Thyroid gland (tissue), 4 donors: ENCODE measurements around the gene TAPBP. TPM values are rescaled to one million over a fixed set of nuclear protein-coding genes. Genes with fewer than 3 reads are reported as not detected.

Experiments used
- DNase-seq, 2 donors: peaks; one replicate each; pipeline ENCODE4 v3.0.0-alpha.2; 2019
- H3K27ac ChIP-seq, 3 donors: fragments of 200-600 bp; sonication (generic); 1 replicate in 2 of 3; 2 replicates in 1 of 3; pipeline ENCODE4 v1.5.1; 2016 to 2019; ENCODE audit warnings: mild to moderate bottlenecking in 1 of 3, moderate library complexity in 1 of 3
- H3K27me3 ChIP-seq: fragments of 200-600 bp; sonication (generic); one replicate; pipeline ENCODE4 v1.5.1; 2019
- H3K36me3 ChIP-seq, 2 donors: fragments of 200-600 bp; sonication (generic); one replicate each; pipeline ENCODE4 v1.5.1; 2016 to 2019
- H3K4me1 ChIP-seq, 2 donors: fragments of 200-600 bp; sonication (generic); one replicate each; pipeline ENCODE4 v1.5.1; 2017 to 2019
- H3K4me3 ChIP-seq, 3 donors: fragments of 200-600 bp; sonication (generic); replicated peaks in 1 of 3; 1 replicate in 2 of 3; 2 replicates in 1 of 3; pipeline ENCODE4 v1.5.1; 2016; ENCODE audit warnings: mild to moderate bottlenecking in 1 of 3
- H3K9me3 ChIP-seq: fragments of 200-600 bp; sonication (generic); one replicate; pipeline ENCODE4 v1.5.1; 2017
- POLR2A ChIP-seq, 2 donors: fragments of 450-650 bp; IDR thresholded peaks; one replicate each; pipeline ENCODE4 v1.6.1; 2017; ENCODE audit warnings: antibody characterized with exemption in 2 of 2, mild to moderate bottlenecking in 2 of 2, moderate library complexity in 1 of 2
- WGBS, 2 donors: methylation state at CpG; one replicate each; pipeline ENCODE4 v1.1.5; 2017; 5-methylcytosine and 5-hydroxymethylcytosine counted together
- intact Hi-C: fragments of 100-400 bp; cut with DNase I; formaldehyde crosslinking; loops from one replicate; pipeline ENCODE4 v1.15.1; 2023
- total RNA-seq, 4 donors: library from RNA; depleted of rRNA; stranded (reverse); fragments of >200 nt; gene quantifications; one replicate each; pipeline ENCODE4 v1.2.3, GENCODE V29; 2016
- TF ChIP-seq, protein P1 (sequence below), 6 experiments: fragments of 200-600 bp in 3 of 6; fragments of 450-650 bp in 3 of 6; sonication (generic) in 3 of 6; IDR thresholded peaks; one replicate each; pipeline ENCODE4 v1.5.1; 2016 to 2019; ENCODE audit warnings: antibody characterized with exemption in 6 of 6, mild to moderate bottlenecking in 2 of 6, inconsistent platforms in 1 of 6, moderate library complexity in 1 of 6

The TAPBP gene
- total RNA-seq, 4 donors from 2014 or later: 86.4 to 151 (median 132) TPM

DNA sequence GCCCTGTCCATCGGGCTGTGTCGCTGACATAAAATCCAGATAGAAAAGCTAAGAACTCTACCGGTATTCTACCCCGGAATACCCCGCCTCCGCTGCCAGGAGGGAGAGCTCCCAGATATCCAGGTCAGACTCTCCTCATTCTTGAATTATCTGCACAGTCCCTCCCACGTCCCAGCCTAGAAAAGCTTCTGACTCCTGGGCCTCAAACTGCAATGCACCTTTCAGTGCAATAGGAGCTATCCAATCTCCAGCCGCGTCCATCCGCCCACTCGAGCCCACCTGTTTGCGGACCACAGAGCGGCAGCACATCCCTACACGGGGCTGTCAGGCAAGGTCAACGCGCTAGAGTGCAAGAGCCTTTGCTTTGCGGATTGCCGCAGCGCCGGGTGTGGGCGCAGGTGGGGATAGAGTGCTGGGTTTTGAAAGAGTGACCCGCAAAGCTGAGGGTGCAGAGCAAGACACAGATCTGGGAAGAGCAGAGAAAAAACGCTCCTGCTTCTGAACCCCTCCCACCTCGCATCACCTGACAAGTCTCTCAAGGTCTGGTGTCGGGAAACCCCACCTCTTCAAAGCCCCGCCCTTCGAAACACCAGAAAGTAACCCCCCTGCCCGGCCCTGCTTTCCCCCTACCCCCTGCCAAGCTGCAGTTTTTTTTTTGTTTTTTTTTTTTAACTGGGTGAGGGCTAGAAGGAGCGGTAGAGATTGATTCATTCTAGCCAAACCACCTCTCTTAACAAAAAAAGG is 1.3 kb downstream of the TAPBP start:
- intact Hi-C loops: no loop called here
- Histone ChIP-seq H3K9me3 (no peaks in the 10 kb centered on the region), H3K27ac (peak overlapping the region; percentile 94 to 99 (median 98)), H3K4me3 (peak overlapping the region; percentile 29 to 92 (median 35)), H3K4me1 (peaks cover 24 to 39% of the 10 kb centered on the region in 2 donors), H3K36me3 (no peaks in the 10 kb centered on the region), H3K27me3 (no peaks in the 10 kb centered on the region)
- TF ChIP-seq, protein P1, sequence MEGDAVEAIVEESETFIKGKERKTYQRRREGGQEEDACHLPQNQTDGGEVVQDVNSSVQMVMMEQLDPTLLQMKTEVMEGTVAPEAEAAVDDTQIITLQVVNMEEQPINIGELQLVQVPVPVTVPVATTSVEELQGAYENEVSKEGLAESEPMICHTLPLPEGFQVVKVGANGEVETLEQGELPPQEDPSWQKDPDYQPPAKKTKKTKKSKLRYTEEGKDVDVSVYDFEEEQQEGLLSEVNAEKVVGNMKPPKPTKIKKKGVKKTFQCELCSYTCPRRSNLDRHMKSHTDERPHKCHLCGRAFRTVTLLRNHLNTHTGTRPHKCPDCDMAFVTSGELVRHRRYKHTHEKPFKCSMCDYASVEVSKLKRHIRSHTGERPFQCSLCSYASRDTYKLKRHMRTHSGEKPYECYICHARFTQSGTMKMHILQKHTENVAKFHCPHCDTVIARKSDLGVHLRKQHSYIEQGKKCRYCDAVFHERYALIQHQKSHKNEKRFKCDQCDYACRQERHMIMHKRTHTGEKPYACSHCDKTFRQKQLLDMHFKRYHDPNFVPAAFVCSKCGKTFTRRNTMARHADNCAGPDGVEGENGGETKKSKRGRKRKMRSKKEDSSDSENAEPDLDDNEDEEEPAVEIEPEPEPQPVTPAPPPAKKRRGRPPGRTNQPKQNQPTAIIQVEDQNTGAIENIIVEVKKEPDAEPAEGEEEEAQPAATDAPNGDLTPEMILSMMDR (IDR thresholded peaks at IDR 0.05): peak in 1 of 6 experiments; percentile 15
- TF ChIP-seq POLR2A (IDR thresholded peaks at IDR 0.05): peak in 1 of 2 donors; percentile 45
- 4 to 7% methylated on average over 18 to 29 of the region's 29 CpGs for WGBS, 2 donors
- peak; percentile 95 to 98 for DNase-seq

DNA sequence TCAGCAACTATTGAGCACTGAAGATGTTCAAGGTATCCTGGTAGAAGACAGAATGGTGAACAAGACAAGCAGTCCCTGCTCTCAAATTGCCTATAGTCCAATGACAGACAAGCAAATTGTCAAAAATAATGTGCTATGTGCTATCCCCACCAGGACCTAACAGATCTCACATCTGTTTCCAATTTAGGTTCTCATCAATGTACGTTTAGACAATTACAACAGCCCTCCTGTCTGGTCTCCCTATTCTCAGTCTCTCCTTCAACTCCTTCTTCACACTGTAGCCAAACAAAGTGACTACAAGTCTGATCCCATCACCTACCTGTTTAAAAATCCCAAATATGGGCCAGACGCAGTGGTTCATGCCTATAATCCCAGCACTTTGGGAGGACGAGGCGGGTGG is 7.5 kb downstream of the TAPBP start:
- TF ChIP-seq, protein P1 (IDR thresholded peaks at IDR 0.05): no peak
- TF ChIP-seq POLR2A (IDR thresholded peaks at IDR 0.05): no peak
- no peak for DNase-seq
- peaks cover 8 to 26% of the 10 kb centered on the region in 2 donors for H3K36me3 ChIP-seq
- H3K4me3 ChIP-seq: no peak overlapping the region
- WGBS, 2 donors: 87 to 91% methylated on average over 4 of the region's 4 CpGs
- H3K4me1 ChIP-seq: peaks cover 0 to 2% of the 10 kb centered on the region in 2 donors
- intact Hi-C loops: no loop called here
- no peaks in the 10 kb centered on the region for H3K27me3 ChIP-seq
- H3K27ac ChIP-seq: no peak overlapping the region
- no peaks in the 10 kb centered on the region for H3K9me3 ChIP-seq

DNA sequence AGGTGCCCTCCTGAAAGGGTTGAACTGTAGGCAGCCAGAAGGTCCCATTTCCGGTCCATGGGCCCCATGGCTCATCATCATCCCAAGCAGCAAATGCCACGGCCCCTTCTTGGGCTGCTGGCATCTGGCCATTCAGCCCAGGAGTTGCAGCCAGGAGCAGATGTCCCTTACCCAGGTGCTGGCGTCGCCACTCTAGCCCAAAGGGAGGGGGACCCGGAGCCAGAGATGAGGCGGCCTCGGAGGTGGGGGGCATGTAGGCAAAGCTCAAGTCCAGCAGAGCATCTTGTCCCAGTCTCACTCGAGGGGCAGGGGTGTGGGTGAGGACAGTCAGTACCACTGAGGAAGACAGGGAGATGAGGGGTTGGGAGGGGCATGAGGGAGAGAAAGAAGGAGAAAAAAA is 8.8 kb downstream of the TAPBP start:
- H3K4me1 ChIP-seq: peaks cover 5 to 12% of the 10 kb centered on the region in 2 donors
- H3K4me3 ChIP-seq: no peak overlapping the region
- peaks cover 8 to 26% of the 10 kb centered on the region in 2 donors for H3K36me3 ChIP-seq
- intact Hi-C loops: no loop called here
- no peaks in the 10 kb centered on the region for H3K9me3 ChIP-seq
- peak overlapping the region in 1 of 3 donors; percentile 10 for H3K27ac ChIP-seq
- H3K27me3 ChIP-seq: no peaks in the 10 kb centered on the region
- no peak for TF ChIP-seq POLR2A (IDR thresholded peaks at IDR 0.05)
- TF ChIP-seq, protein P1 (IDR thresholded peaks at IDR 0.05): no peak
- no peak for DNase-seq
- WGBS, 2 donors: 84 to 88% methylated on average over 8 of the region's 8 CpGs

DNA sequence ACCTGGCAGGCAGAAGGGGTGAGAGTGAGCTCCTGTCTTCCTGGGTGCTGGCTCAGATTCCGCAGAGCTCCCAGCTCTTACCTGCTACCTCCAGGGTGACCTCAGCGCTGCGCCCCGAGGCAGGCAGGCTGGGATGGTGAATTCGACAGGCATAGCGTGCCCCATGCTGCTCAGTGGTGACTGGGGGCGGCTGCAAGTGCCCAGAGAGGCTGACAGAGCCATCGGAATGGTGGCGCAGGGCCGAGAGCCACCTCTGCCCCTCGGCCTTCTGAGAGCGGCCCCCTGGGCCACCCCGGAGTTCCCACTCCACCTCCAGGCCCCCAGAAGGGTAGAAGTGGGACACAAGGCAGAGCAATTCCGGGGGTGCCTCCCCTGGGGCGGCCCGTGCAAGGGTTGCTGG is 9.7 kb downstream of the TAPBP start:
- peaks cover 8 to 26% of the 10 kb centered on the region in 2 donors for H3K36me3 ChIP-seq
- no peak for DNase-seq
- H3K27me3 ChIP-seq: no peaks in the 10 kb centered on the region
- H3K4me3 ChIP-seq: no peak overlapping the region
- H3K9me3 ChIP-seq: no peaks in the 10 kb centered on the region
- no peak overlapping the region for H3K27ac ChIP-seq
- H3K4me1 ChIP-seq: peaks cover 7 to 13% of the 10 kb centered on the region in 2 donors
- 93 to 96% methylated on average over 3 to 9 of the region's 16 CpGs for WGBS, 2 donors
- TF ChIP-seq POLR2A (IDR thresholded peaks at IDR 0.05): no peak
- TF ChIP-seq, protein P1 (IDR thresholded peaks at IDR 0.05): no peak
- intact Hi-C loops: no loop called here

DNA sequence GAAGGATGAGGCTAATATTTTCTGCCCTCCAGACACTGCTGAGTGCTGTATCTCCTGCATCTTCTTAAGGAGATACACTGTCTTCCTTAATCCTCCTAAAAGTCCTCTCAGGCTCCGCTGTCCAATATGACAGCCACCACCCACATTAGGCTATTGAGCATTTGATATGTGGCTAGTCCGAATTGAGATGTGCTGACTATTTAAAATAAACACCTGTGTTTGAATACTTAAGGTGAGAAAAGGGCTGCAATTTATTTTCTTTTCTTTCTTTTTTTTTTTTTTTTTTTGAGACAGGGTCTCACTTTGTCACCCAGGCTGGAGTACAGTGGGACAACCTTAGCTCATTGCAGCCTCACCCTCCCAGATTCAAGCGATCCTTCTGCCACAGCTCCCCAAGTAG is 12.0 kb downstream of the TAPBP start:
- H3K9me3 ChIP-seq: no peaks in the 10 kb centered on the region
- H3K4me1 ChIP-seq: peaks cover 7 to 21% of the 10 kb centered on the region in 2 donors
- peaks cover 8 to 26% of the 10 kb centered on the region in 2 donors for H3K36me3 ChIP-seq
- H3K27ac ChIP-seq: no peak overlapping the region
- intact Hi-C loops: no loop called here
- no peak overlapping the region for H3K4me3 ChIP-seq
- TF ChIP-seq, protein P1 (IDR thresholded peaks at IDR 0.05): no peak
- TF ChIP-seq POLR2A (IDR thresholded peaks at IDR 0.05): no peak
- no peak for DNase-seq
- 82 to 95% methylated on average over 3 of the region's 3 CpGs for WGBS, 2 donors
- H3K27me3 ChIP-seq: no peaks in the 10 kb centered on the region
